Tibial artery (tissue), 4 donors: Measurements from ENCODE around the gene FOXD2.

ENCODE experiments used
- DNase-seq, 2 donors: peaks; one replicate each; pipeline ENCODE4 v3.0.0-alpha.2; 2019
- H3K27ac ChIP-seq, 2 donors: fragments of 200-600 bp; sonication (generic) in 1 of 2; 1 replicate in 1 of 2; 2 replicates in 1 of 2; pipeline ENCODE4 v1.5.1; 2018 to 2019; ENCODE audit warnings: mild to moderate bottlenecking in 1 of 2
- H3K27me3 ChIP-seq, 2 donors: fragments of 200-600 bp; sonication (generic) in 1 of 2; one replicate each; pipeline versions ENCODE4 v1.5.1 to v1.6.0; 2016 to 2019
- H3K36me3 ChIP-seq, 3 donors: fragments of 200-600 bp; sonication (generic) in 2 of 3; one replicate each; pipeline ENCODE4 v1.5.1; 2016 to 2019; ENCODE audit warnings: mild to moderate bottlenecking in 2 of 3
- H3K4me1 ChIP-seq, 4 donors: fragments of 200-600 bp; sonication (generic) in 2 of 4; 1 replicate in 3 of 4; 2 replicates in 1 of 4; pipeline ENCODE4 v1.5.1; 2016 to 2019
- H3K4me3 ChIP-seq, 2 donors: fragments of 200-600 bp; sonication (generic) in 1 of 2; 1 replicate in 1 of 2; 2 replicates in 1 of 2; pipeline ENCODE4 v1.5.1; 2018 to 2019; ENCODE audit warnings: mild to moderate bottlenecking in 2 of 2
- H3K9me3 ChIP-seq, 3 donors: fragments of 200-600 bp; sonication (generic) in 1 of 3; one replicate each; pipeline ENCODE4 v1.5.1; 2016 to 2019
- CTCF ChIP-seq, 2 experiments: fragments of 200-600 bp in 1 of 2; fragments of 450-650 bp in 1 of 2; IDR thresholded peaks; one replicate each; pipeline ENCODE4 v1.5.1; 2017 to 2019; ENCODE audit warnings: antibody characterized with exemption in 2 of 2, mild to moderate bottlenecking in 1 of 2, moderate library complexity in 1 of 2
- intact Hi-C: fragments of 100-400 bp; cut with DNase I; formaldehyde crosslinking; loops from one replicate; pipeline ENCODE4 v1.15.0; 2023; ENCODE audit warnings: low total_unique reads

The FOXD2 gene

GRCh38 chr1:47423872-47424271 is 14.0 kb upstream of the FOXD2 start:
- peaks cover 0 to 4% of the 10 kb centered on the region in 2 donors for H3K27me3 ChIP-seq
- intact Hi-C loops, result loop anchor here (10.0 kb wide), 1 partner anchor 229 kb away; the partner anchor contains the start of gene PDZK1IP1

GRCh38 chr1:47424336-47424982 is 13.4 kb upstream of the FOXD2 start:
- no peak overlapping the region for H3K27ac ChIP-seq
- TF ChIP-seq CTCF (IDR thresholded peaks at IDR 0.05), result peak; percentile 58 to 63
- no peaks in the 10 kb centered on the region for H3K27me3 ChIP-seq
- DNase-seq, result peak in 1 of 2 donors; percentile 45
- no peaks in the 10 kb centered on the region for H3K36me3 ChIP-seq
- H3K4me1 ChIP-seq, result peaks cover 0 to 7% (median 0%) of the 10 kb centered on the region in 4 donors
- H3K4me3 ChIP-seq, result no peak overlapping the region
- no peaks in the 10 kb centered on the region for H3K9me3 ChIP-seq
- intact Hi-C loops, result loop anchor here (10.0 kb wide), 1 partner anchor 230 kb away; the partner anchor contains the start of gene PDZK1IP1

More at GRCh38 chr1:47423872-47424271, 14.0 kb upstream of the FOXD2 start:
- no peak for DNase-seq
- Histone ChIP-seq H3K4me3 (no peak overlapping the region), H3K4me1 (peaks cover 0 to 7% (median 0%) of the 10 kb centered on the region in 4 donors), H3K36me3 (no peaks in the 10 kb centered on the region), H3K9me3 (no peaks in the 10 kb centered on the region), H3K27ac (no peak overlapping the region)
- no peak for TF ChIP-seq CTCF (IDR thresholded peaks at IDR 0.05)

- H3K36me3 ChIP-seq, result no peaks in the 10 kb centered on the region
- H3K4me1 ChIP-seq, result peaks cover 0 to 53% (median 39%) of the 10 kb centered on the region in 4 donors
- H3K27ac ChIP-seq, result no peak overlapping the region
- no peak for TF ChIP-seq CTCF (IDR thresholded peaks at IDR 0.05)
- no peak for DNase-seq
- H3K4me3 ChIP-seq, result no peak overlapping the region
- intact Hi-C loops, result no loop called here
- no peaks in the 10 kb centered on the region for H3K27me3 ChIP-seq
- no peaks in the 10 kb centered on the region for H3K9me3 ChIP-seq
These were observed 6.3 kb upstream of the FOXD2 start for GRCh38 chr1:47431534-47431933.

GRCh38 chr1:47432071-47433036 is 5.5 kb upstream of the FOXD2 start:
- peak; percentile 74 to 80 for TF ChIP-seq CTCF (IDR thresholded peaks at IDR 0.05)
- H3K4me3 ChIP-seq, result peak overlapping the region in 1 of 2 donors; percentile 8
- H3K27me3 ChIP-seq, result no peaks in the 10 kb centered on the region
- DNase-seq, result peak; percentile 80 to 88
- intact Hi-C loops, result no loop called here
- peaks cover 0 to 53% (median 39%) of the 10 kb centered on the region in 4 donors for H3K4me1 ChIP-seq
- no peaks in the 10 kb centered on the region for H3K9me3 ChIP-seq
- H3K27ac ChIP-seq, result no peak overlapping the region
- H3K36me3 ChIP-seq, result no peaks in the 10 kb centered on the region

GRCh38 chr1:47433037-47433421 is 4.8 kb upstream of the FOXD2 start:
- DNase-seq, result no peak
- H3K27me3 ChIP-seq, result no peaks in the 10 kb centered on the region
- intact Hi-C loops, result no loop called here
- TF ChIP-seq CTCF (IDR thresholded peaks at IDR 0.05), result no peak
- H3K27ac ChIP-seq, result no peak overlapping the region
- no peaks in the 10 kb centered on the region for H3K36me3 ChIP-seq
- H3K4me1 ChIP-seq, result peaks cover 0 to 53% (median 39%) of the 10 kb centered on the region in 4 donors
- no peaks in the 10 kb centered on the region for H3K9me3 ChIP-seq
- no peak overlapping the region for H3K4me3 ChIP-seq
